ENCODE measurements around the gene SEPTIN1.
A peak's percentile ranks its signal among the peaks of the same experiment; 100 is the strongest.
"Not testable (repeated sequence)": the region's sequence is repeated elsewhere in the genome, so short reads cannot be mapped to it uniquely, and the experiment has no call there.

The SEPTIN1 gene

GRCh38 chr16:30357715-30358576 lies 24.4 kb downstream of the SEPTIN1 start:
- no peak for DNase-seq (ENCODE audit: low read depth in 2 of 2)

- no peak for DNase-seq (ENCODE audit: low read depth in 2 of 2)
Observed at GRCh38 chr16:30357085-30357714, 25.2 kb downstream of the SEPTIN1 start.

GRCh38 chr16:30356401-30357084 lies 25.8 kb downstream of the SEPTIN1 start:
- DNase-seq (ENCODE audit: low read depth in 2 of 2), result no peak

GRCh38 chr16:30355954-30356308 lies 26.4 kb downstream of the SEPTIN1 start:
- DNase-seq (ENCODE audit: low read depth in 2 of 2), result no peak

- DNase-seq (ENCODE audit: low read depth in 2 of 2), result peak; percentile 76 to 78
Observed at GRCh38 chr16:30355144-30355953, 27.0 kb downstream of the SEPTIN1 start, which contains the start of gene CD2BP2. TSS of gene CD2BP2 (minus strand) at chr16:30355308. CDS start at chr16:30354681, 627 bp downstream.

GRCh38 chr16:30354423-30355143 lies 27.8 kb downstream of the SEPTIN1 start:
- no peak for DNase-seq (ENCODE audit: low read depth in 2 of 2)

- DNase-seq (ENCODE audit: low read depth in 2 of 2), result no peak
Observed at GRCh38 chr16:30353438-30354129, 28.8 kb downstream of the SEPTIN1 start.

GRCh38 chr16:30352488-30353401 lies 29.6 kb downstream of the SEPTIN1 start:
- DNase-seq (ENCODE audit: low read depth in 2 of 2), result no peak

- no peak for DNase-seq (ENCODE audit: low read depth in 2 of 2)
Observed at GRCh38 chr16:30351586-30352419, 30.6 kb downstream of the SEPTIN1 start.

GRCh38 chr16:30351001-30351441 lies 31.3 kb downstream of the SEPTIN1 start:
- no peak for DNase-seq (ENCODE audit: low read depth in 2 of 2)

- no peak for DNase-seq (ENCODE audit: low read depth in 2 of 2)
Observed at GRCh38 chr16:30350134-30350871, 32.1 kb downstream of the SEPTIN1 start.

GRCh38 chr16:30349675-30350074 lies 32.7 kb downstream of the SEPTIN1 start:
- no peak for DNase-seq (ENCODE audit: low read depth in 2 of 2)

- DNase-seq (ENCODE audit: low read depth in 2 of 2), result no peak
Observed at GRCh38 chr16:30348929-30349328, 33.4 kb downstream of the SEPTIN1 start.

GRCh38 chr16:30348113-30348512 lies 34.2 kb downstream of the SEPTIN1 start:
- no peak for DNase-seq (ENCODE audit: low read depth in 2 of 2)

GRCh38 chr16:30346286-30346685 lies 36.1 kb downstream of the SEPTIN1 start:
- no peak for DNase-seq (ENCODE audit: low read depth in 2 of 2)

- not testable (repeated sequence) for DNase-seq (ENCODE audit: low read depth in 2 of 2)
Observed at GRCh38 chr16:30343491-30343820, 38.9 kb downstream of the SEPTIN1 start.

GRCh38 chr16:30342751-30343490 lies 39.4 kb downstream of the SEPTIN1 start:
- DNase-seq (ENCODE audit: low read depth in 2 of 2), result no peak
